8988T (cell line): Measurements from ENCODE around the gene FCGR2B.
"Not testable (repeated sequence)": the region's sequence is repeated elsewhere in the genome, so short reads cannot be mapped to it uniquely, and the experiment has no call there.

Source experiments
- DNase-seq: peaks from one replicate; pipeline ENCODE4 v3.0.0; 2011

FCGR2B gene

DNA sequence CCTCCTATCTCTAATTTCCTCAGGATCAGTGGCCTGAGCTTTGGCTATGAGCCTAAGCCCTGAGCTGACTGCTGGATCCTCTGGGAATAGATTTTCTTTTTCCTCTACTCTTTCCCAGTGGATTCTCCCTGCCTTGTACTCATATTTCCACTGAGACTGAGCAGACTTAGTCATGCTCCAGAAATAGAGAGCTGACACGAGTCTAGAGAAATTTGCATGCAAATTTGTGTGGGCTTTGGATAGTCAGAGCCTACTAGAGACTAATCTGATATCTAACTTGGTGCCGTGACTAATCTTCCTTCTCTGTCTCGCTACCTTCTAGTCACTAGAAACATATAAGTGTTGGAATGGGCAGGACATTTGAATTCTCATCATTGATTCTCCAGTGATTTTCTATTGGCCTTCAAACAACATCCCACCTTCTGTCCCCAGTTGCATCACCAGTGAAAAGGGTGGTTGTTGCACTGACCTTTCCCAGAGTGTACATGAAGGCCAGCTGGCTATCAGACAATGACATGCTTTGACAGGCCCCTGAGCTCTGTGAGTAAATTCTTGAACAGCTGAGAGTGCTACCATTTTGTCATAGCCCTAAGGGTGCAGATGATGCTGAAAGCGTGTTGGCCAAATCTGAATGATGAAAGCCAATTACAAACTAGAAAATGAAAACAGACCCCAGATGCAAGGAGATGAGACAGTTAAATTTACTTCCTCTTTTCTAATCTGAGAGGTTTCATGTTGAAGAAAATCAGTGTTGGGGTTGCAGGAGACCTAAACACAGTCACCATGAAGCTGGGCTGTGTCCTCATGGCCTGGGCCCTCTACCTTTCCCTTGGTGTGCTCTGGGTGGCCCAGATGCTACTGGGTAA, 43.8 kb downstream of the FCGR2B start, which contains the start of gene FCRLA:
Gene FCRLA (plus strand): TSS at position 748 of the 866 bp plus-strand sequence. CDS start 36 bp downstream, at position 784.
- no peak for DNase-seq

GRCh38 chr1:161707503-161707902, 44.6 kb downstream of the FCGR2B start:
- DNase-seq: no peak

- no peak for DNase-seq
Observed at GRCh38 chr1:161709373-161709772, 46.4 kb downstream of the FCGR2B start.

GRCh38 chr1:161710560-161710959, 47.6 kb downstream of the FCGR2B start:
- no peak for DNase-seq

GRCh38 chr1:161718559-161719324, 55.8 kb downstream of the FCGR2B start:
- no peak for DNase-seq

DNA sequence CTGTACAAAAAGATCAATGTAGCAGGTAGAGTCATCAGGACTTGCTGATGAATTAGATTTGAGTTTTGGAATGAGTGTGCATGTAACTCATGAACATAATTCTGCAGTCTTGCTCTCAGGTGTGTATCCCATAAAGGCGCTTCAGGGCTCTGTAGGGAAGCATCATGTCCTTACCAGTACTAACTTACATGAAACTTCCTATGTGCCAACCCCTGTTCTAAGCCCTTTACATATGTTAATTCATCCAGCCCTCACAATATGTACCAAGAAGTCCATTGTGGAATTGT, 56.3 kb downstream of the FCGR2B start:
- no peak for DNase-seq

DNA sequence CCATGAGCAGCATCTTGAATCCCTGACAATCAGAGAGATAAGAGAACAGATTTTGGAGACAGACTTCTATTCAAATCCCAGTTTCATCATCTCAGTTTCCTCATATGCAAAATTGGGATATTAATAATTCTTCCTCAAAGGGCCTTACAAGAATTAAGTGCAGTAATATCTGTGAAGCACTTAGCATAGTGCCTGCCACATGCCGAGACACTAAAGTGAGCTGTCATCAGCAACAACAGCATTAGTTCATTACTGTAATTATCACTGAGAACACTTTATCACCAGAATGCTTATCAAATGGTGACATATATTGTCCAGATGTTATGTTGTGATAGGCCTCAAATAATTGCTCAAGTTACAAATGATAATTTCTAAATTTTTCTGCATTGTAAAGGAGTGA, 57.5 kb downstream of the FCGR2B start:
- DNase-seq: no peak

DNA sequence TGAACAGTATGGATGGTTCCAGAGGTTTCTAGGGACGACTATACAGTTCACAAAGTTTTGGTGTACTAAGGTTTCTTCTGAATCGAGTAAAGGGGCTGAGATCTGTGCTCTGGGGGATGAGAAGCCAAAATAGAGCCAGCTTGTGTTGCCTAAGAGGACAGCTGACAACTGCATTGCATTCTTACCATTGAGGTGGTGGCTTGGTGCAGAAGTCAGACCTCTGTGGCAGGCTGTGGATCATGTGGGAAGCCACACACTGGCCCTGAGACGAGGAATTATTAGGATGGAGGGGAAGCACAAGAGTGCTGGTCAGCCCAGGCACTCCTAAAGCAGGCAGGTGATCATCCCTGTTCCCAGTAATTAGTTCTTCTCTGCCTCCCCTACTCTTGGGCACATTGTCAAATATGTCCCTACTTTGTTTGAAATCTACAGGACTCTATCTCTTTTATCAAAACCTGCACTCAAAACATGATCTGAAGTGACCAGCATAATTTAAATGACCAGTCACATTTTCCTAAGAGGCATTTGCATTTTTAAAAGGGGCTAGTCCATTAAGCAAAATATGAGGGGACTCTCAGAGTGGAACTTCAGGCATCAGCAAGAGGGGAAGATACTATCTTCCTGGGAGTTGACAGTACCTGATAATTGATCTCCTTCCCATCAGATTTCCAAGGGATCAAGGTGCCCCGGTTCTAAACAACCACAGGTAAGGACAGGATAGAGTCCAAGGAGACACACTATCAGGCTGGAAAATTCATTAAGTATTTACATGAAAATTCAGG, 58.2 kb downstream of the FCGR2B start, which contains the start of gene FCRLB:
Gene FCRLB (plus strand): TSS at position 589 of the 782 bp plus-strand sequence. CDS start 1,129 bp downstream, outside the sequence.
- no peak for DNase-seq

DNA sequence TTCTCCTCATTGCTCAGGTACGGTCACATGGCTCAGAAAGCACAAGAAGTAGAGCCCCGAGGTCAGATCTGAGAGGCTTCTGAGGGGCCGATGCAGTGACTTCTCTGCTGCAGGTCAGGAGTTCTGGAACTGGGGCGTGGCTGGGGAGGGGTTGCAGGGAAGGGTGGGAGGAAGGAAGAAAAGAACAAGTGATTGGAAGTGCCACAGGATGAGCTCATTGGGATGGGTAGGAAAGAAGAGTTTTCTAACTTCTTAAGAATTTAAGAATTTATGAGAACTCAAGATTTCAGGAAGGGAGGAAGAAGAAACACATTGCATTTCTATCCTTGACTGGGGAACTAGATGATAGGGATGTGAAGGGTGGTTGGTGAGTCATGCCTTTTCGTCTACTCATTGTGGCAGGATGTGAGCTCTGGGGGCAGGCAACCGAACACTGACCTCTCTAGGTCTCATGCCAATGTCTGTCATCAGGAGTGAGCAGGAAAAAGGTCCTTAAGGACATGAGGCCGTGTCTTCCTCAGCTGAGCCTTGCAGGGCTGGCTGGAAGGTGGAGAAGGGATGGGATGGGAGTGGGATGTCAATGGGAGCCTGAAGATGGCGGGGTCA, 58.9 kb downstream of the FCGR2B start:
- no peak for DNase-seq

GRCh38 chr1:161722406-161722805, 59.5 kb downstream of the FCGR2B start:
- no peak for DNase-seq

- no peak for DNase-seq
Observed at GRCh38 chr1:161723459-161724141, 60.7 kb downstream of the FCGR2B start.

- DNase-seq: not testable (repeated sequence)
Observed at GRCh38 chr1:161725258-161725907, 62.4 kb downstream of the FCGR2B start.

GRCh38 chr1:161725908-161726472, 63.0 kb downstream of the FCGR2B start:
- no peak for DNase-seq

- peak; percentile 69 for DNase-seq
Observed at GRCh38 chr1:161726473-161727255, 63.7 kb downstream of the FCGR2B start.

- no peak for DNase-seq
Observed at GRCh38 chr1:161727256-161727924, 64.4 kb downstream of the FCGR2B start.
